ENCODE measurements around the gene KRT34. TPM values are rescaled to one million over a fixed set of nuclear protein-coding genes. Genes with fewer than 3 reads are reported as not detected.
A peak's percentile ranks its signal among the peaks of the same experiment; 100 is the strongest.

KRT34 gene
- total RNA-seq, 1 donor from 2014 or later = not detected

DNA sequence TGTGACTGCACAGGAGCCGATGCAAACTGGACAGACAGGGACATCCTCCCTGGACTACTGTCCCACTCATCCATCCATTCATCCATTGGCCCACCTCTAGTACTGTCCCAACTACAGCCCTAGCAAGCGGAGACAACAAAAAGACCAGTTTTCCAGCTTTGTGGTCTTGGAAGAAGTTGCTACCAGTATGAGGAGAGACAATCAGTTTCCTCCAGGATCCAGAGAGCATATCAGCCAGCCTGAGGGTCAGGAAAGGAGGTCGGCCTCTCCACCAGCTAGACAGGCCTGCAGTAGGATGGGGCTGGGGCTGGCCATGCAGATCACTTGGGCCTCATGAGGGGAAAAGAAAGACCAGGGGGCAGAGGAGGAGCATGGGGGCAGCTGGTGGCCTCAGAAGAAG, 48.3 kb downstream of the KRT34 start:
- Histone ChIP-seq H3K27me3 (ENCODE audit: low read depth) (peaks cover 79% of the 10 kb centered on the region), H3K4me1 (no peaks in the 10 kb centered on the region), H3K27ac (replicated peaks) (no peak overlapping the region), H3K4me3 (no peak overlapping the region), H3K36me3 (no peaks in the 10 kb centered on the region), H3K9me3 (replicated peaks) (no peaks in the 10 kb centered on the region)
- no peak for TF ChIP-seq CTCF (IDR thresholded peaks at IDR 0.05; ENCODE audit: borderline replicate concordance)
- DNase-seq = no peak
- intact Hi-C loops (cut with micrococcal nuclease) = no loop called here

DNA sequence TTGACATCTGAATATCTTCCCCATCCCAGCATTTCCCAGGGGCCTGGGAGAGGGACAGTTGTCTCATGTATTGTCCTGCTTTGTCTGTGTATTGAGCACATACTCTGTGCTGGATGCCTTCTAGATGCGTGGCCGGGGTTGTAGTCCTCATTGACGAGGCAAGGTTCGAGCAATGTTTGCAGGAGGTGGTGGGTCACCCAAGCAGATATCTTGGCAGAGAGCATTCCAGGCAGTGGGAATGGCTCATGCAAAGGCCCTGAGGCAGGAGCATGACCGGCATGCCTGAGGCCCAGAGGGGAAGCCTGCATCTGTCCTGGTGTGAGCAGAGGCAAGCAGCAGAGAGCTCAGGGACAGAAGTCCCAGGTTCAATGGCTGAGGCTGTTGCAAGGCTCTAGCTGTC, 49.0 kb downstream of the KRT34 start:
- TF ChIP-seq CTCF (IDR thresholded peaks at IDR 0.05; ENCODE audit: borderline replicate concordance) = no peak
- DNase-seq = no peak
- H3K4me3 ChIP-seq = no peak overlapping the region
- H3K27ac ChIP-seq (replicated peaks) = no peak overlapping the region
- H3K9me3 ChIP-seq (replicated peaks) = no peaks in the 10 kb centered on the region
- peaks cover 83% of the 10 kb centered on the region for H3K27me3 ChIP-seq (ENCODE audit: low read depth)
- H3K36me3 ChIP-seq = no peaks in the 10 kb centered on the region
- intact Hi-C loops (cut with micrococcal nuclease) = no loop called here
- no peaks in the 10 kb centered on the region for H3K4me1 ChIP-seq

DNA sequence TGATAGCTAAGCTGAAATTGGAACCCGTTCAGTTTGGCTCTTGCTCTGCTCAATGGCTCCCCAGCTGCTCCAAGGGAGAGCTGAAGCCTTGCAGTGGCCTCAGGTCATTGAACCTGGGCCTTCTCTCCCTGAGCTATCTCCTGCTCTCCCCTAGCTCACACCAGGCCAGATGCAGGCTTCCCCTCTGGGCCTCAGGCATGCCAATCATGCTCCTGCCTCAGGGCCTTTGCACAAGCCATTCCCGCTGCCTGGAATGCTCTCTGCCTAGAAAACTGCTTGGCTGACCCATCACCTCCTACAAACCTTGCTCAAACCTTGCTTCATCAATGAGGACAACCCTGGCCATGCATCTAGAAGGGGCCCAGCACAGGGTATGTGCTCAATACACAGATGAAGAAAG, 49.9 kb downstream of the KRT34 start:
- intact Hi-C loops (cut with micrococcal nuclease) = no loop called here
- H3K4me1 ChIP-seq = no peaks in the 10 kb centered on the region
- H3K27ac ChIP-seq (replicated peaks) = no peak overlapping the region
- no peak for DNase-seq
- no peak for TF ChIP-seq CTCF (IDR thresholded peaks at IDR 0.05; ENCODE audit: borderline replicate concordance)
- no peaks in the 10 kb centered on the region for H3K9me3 ChIP-seq (replicated peaks)
- H3K4me3 ChIP-seq = no peak overlapping the region
- H3K36me3 ChIP-seq = no peaks in the 10 kb centered on the region
- peaks cover 92% of the 10 kb centered on the region for H3K27me3 ChIP-seq (ENCODE audit: low read depth)

DNA sequence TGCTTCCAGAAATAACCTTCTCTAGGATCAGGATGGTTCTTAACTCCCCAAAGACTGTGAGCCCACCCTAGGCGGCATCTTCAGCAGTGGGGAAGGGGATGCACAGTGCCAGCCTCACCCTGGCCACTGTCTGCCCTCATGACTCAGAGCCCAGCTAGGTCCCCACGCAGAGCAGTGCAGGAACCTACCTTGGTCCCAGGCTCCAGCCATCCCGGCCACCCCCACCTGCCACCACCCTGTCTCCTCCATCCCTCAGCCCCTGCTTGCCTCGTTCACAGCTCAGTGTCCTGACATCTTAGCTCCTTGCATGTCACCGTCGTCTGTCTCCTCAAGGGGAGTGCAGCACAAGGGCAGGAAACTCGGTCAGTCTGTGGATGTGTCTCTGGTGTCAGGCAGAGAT, 50.5 kb downstream of the KRT34 start:
- DNase-seq = no peak
- no peaks in the 10 kb centered on the region for H3K4me1 ChIP-seq
- no peak overlapping the region for H3K27ac ChIP-seq (replicated peaks)
- TF ChIP-seq CTCF (IDR thresholded peaks at IDR 0.05; ENCODE audit: borderline replicate concordance) = no peak
- no peaks in the 10 kb centered on the region for H3K9me3 ChIP-seq (replicated peaks)
- H3K4me3 ChIP-seq = no peak overlapping the region
- peaks cover 88% of the 10 kb centered on the region for H3K27me3 ChIP-seq (ENCODE audit: low read depth)
- H3K36me3 ChIP-seq = no peaks in the 10 kb centered on the region
- intact Hi-C loops (cut with micrococcal nuclease) = no loop called here

- no peak overlapping the region for H3K4me3 ChIP-seq
- no peak overlapping the region for H3K27ac ChIP-seq (replicated peaks)
- H3K27me3 ChIP-seq (ENCODE audit: low read depth) = peaks cover 81% of the 10 kb centered on the region
- no peak for DNase-seq
- H3K9me3 ChIP-seq (replicated peaks) = no peaks in the 10 kb centered on the region
- H3K36me3 ChIP-seq = no peaks in the 10 kb centered on the region
- peak; percentile 60 for TF ChIP-seq CTCF (IDR thresholded peaks at IDR 0.05; ENCODE audit: borderline replicate concordance)
- intact Hi-C loops (cut with micrococcal nuclease) = no loop called here
- no peaks in the 10 kb centered on the region for H3K4me1 ChIP-seq
These were observed 52.7 kb downstream of the KRT34 start for GRCh38 chr17:41329279-41329948.
